DND-41 (cell line): Measurements from ENCODE around the gene OSBPL7.

Source experiments
- ATAC-seq: fragments of 200-7000 bp; cut with Tn5 transposase; 3 replicates; pipeline ENCODE4 v1.9.1; 2021; ENCODE audit warnings: low read depth; ENCODE audit not compliant: insufficient read depth
- DNase-seq: peaks from one replicate; pipeline ENCODE4 v3.0.0-alpha.2; 2020
- H2AFZ ChIP-seq: 2 replicates; pipeline ENCODE4 v1.6.0; 2012; ENCODE audit warnings: low read depth, low read length
- H3K27ac ChIP-seq: 2 replicates; pipeline ENCODE4 v1.5.1; 2012; ENCODE audit warnings: low read length, inconsistent platforms
- H3K27me3 ChIP-seq: fragments of 200-600 bp; sonication (generic); 2 replicates; pipeline ENCODE4 v1.6.0; 2012; ENCODE audit warnings: low read length, mild to moderate bottlenecking, inconsistent platforms; ENCODE audit not compliant: insufficient read depth, poor library complexity
- H3K36me3 ChIP-seq: 2 replicates; pipeline ENCODE4 v1.5.1; 2012; ENCODE audit warnings: low read length, inconsistent platforms; ENCODE audit not compliant: insufficient read depth
- H3K4me1 ChIP-seq: 2 replicates; pipeline ENCODE4 v1.5.1; 2012; ENCODE audit warnings: mild to moderate bottlenecking, low read length; ENCODE audit not compliant: insufficient read depth
- H3K4me2 ChIP-seq: 2 replicates; pipeline ENCODE4 v1.6.0; 2012; ENCODE audit warnings: mild to moderate bottlenecking, moderate library complexity, low read length, inconsistent platforms; ENCODE audit not compliant: insufficient read depth
- H3K4me3 ChIP-seq, 2 experiments: fragments of 200-600 bp in 1 of 2; shearing (Covaris generic) in 1 of 2; 2 replicates each; pipeline ENCODE4 v1.5.1; 2012 to 2016; ENCODE audit warnings: inconsistent platforms in 2 of 2, low read length in 2 of 2, mild to moderate bottlenecking in 2 of 2, low read depth in 1 of 2, moderate library complexity in 1 of 2
- H3K79me2 ChIP-seq: 2 replicates; pipeline ENCODE4 v1.6.0; 2012; ENCODE audit warnings: low read length, inconsistent platforms; ENCODE audit not compliant: insufficient read depth
- H3K9ac ChIP-seq: 2 replicates; pipeline ENCODE4 v1.6.0; 2012; ENCODE audit warnings: low read depth, mild to moderate bottlenecking, inconsistent platforms, low read length, moderate library complexity
- H3K9me3 ChIP-seq: 2 replicates; pipeline ENCODE4 v1.5.1; 2012; ENCODE audit warnings: low read length, moderate library complexity, mild to moderate bottlenecking, inconsistent platforms; ENCODE audit not compliant: insufficient read depth, severe bottlenecking
- H4K20me1 ChIP-seq: 2 replicates; pipeline ENCODE4 v1.6.0; 2012; ENCODE audit warnings: low read length; ENCODE audit not compliant: insufficient read depth
- EZH2 ChIP-seq: IDR thresholded peaks from 3 replicates; pipeline ENCODE4 v1.6.1; 2012; ENCODE audit warnings: borderline replicate concordance, low read depth, mild to moderate bottlenecking, moderate library complexity, low read length, inconsistent platforms; ENCODE audit not compliant: severe bottlenecking
- TF ChIP-seq, protein P1 (sequence below): IDR thresholded peaks from 2 replicates; pipeline ENCODE4 v1.5.1; 2012; ENCODE audit warnings: borderline replicate concordance, low read length, moderate library complexity, mild to moderate bottlenecking; ENCODE audit not compliant: poor library complexity, severe bottlenecking; ENCODE audit errors: extremely low read depth

The OSBPL7 gene

DNA sequence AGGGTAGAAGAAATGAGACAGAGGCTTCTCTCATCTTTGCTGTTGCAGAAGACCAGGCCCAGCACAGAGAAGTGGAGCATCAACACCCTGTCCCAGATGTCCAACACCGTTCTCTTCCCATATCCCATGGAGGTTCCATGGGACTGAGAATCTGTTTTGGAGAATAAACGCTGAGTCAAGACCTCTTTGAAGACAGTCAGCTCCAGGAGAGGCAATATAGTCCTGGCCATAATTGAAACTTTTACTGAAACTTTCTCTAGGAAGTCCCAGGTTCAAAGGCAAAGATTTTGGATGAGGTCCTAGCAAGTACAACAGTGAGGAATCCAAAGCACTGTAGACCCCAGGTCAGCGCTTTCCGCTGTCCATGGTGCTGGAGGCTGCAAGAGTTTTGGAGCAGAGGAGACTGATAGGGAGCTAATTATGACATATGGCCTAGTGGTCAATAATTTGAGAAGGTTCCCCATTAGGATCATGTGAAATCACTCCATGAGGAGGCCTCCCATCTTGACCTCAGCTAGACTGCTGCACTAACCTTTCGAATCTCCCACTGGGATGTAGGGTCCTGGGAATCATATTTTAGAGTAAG is 36.0 kb downstream of the OSBPL7 start:
- TF ChIP-seq, protein P1, sequence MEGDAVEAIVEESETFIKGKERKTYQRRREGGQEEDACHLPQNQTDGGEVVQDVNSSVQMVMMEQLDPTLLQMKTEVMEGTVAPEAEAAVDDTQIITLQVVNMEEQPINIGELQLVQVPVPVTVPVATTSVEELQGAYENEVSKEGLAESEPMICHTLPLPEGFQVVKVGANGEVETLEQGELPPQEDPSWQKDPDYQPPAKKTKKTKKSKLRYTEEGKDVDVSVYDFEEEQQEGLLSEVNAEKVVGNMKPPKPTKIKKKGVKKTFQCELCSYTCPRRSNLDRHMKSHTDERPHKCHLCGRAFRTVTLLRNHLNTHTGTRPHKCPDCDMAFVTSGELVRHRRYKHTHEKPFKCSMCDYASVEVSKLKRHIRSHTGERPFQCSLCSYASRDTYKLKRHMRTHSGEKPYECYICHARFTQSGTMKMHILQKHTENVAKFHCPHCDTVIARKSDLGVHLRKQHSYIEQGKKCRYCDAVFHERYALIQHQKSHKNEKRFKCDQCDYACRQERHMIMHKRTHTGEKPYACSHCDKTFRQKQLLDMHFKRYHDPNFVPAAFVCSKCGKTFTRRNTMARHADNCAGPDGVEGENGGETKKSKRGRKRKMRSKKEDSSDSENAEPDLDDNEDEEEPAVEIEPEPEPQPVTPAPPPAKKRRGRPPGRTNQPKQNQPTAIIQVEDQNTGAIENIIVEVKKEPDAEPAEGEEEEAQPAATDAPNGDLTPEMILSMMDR = no peak
- TF ChIP-seq EZH2 = no peak
- no peaks in the 10 kb centered on the region; the same call in 1 of the 2 replicates for H4K20me1 ChIP-seq
- no peaks in the 10 kb centered on the region for H3K27me3 ChIP-seq
- H3K9ac ChIP-seq = no peak overlapping the region
- no peaks in the 10 kb centered on the region for H3K4me1 ChIP-seq
- no peak overlapping the region for H3K27ac ChIP-seq
- H3K9me3 ChIP-seq = no peaks in the 10 kb centered on the region
- H2AFZ ChIP-seq = no peak overlapping the region
- H3K4me2 ChIP-seq = no peak overlapping the region
- no peaks in the 10 kb centered on the region for H3K36me3 ChIP-seq
- H3K79me2 ChIP-seq = no peaks in the 10 kb centered on the region
- peak; percentile 83 for ATAC-seq
- DNase-seq = peak; percentile 69
- no peak overlapping the region for H3K4me3 ChIP-seq

DNA sequence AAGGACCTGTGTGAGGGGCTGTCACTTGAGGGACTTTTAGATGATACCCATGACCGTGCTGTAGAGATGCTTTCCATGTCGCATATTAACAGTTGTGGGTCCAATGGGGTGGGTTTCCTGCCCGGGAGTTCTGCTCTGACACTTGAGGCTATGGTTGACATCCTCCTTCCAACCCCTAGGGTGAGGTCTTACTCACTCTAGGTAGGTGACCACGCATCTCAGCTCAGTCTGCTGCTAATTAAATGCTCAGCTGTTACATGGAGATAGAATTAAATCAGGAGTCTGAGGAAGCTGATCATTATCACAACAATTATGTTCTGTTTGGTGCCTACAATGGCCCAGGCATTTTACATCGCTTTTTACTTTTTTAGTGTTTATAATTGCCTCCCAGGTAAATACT is 40.2 kb downstream of the OSBPL7 start:
- H3K79me2 ChIP-seq = no peaks in the 10 kb centered on the region
- no peak overlapping the region for H3K9ac ChIP-seq
- H3K9me3 ChIP-seq = no peaks in the 10 kb centered on the region
- H2AFZ ChIP-seq = no peak overlapping the region
- ATAC-seq (no peak), DNase-seq (no peak)
- H3K27ac ChIP-seq = no peak overlapping the region
- no peak overlapping the region for H3K4me3 ChIP-seq
- TF ChIP-seq, protein P1 = no peak
- no peak for TF ChIP-seq EZH2
- no peak overlapping the region for H3K4me2 ChIP-seq
- no peaks in the 10 kb centered on the region for H3K27me3 ChIP-seq
- no peaks in the 10 kb centered on the region for H3K4me1 ChIP-seq
- no peaks in the 10 kb centered on the region for H3K36me3 ChIP-seq
- no peaks in the 10 kb centered on the region; the same call in 1 of the 2 replicates for H4K20me1 ChIP-seq

DNA sequence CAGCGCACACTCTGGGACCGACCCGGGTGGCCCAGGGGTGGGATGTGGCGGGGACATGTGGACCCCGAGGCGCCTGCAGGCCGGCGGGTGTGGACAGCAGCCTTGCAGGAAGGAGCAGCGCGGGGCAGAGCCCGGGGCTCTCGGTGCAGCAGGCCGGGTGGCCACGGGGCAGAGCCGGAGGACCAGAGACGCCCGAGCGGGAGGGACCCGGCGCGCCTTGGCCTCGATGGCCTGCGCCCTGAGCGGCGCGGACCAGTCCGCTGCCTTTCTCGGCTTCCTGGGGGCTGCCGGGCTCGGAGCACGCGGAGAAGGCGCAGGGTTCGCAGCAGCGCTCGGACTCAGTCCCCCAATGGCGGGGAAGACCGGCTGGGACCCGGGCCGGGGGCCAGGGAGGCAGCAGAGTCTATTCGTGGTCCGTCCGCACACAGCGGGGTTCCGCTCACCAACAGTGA is 43.4 kb downstream of the OSBPL7 start:
- H3K27ac ChIP-seq = no peak overlapping the region
- no peaks in the 10 kb centered on the region for H3K4me1 ChIP-seq
- no peaks in the 10 kb centered on the region for H3K36me3 ChIP-seq
- H3K79me2 ChIP-seq = no peaks in the 10 kb centered on the region
- no peaks in the 10 kb centered on the region for H3K27me3 ChIP-seq
- H3K9me3 ChIP-seq = no peaks in the 10 kb centered on the region
- H3K4me3 ChIP-seq = no peak overlapping the region
- H3K4me2 ChIP-seq = no peak overlapping the region
- DNase-seq (no peak), ATAC-seq (no peak)
- no peaks in the 10 kb centered on the region for H4K20me1 ChIP-seq
- H3K9ac ChIP-seq = no peak overlapping the region
- TF ChIP-seq, protein P1 = no peak
- TF ChIP-seq EZH2 = no peak
- no peak overlapping the region for H2AFZ ChIP-seq
